DND-41 (cell line): ENCODE data around the gene FNBP1.

Experiments used
- ATAC-seq: fragments of 200-7000 bp; cut with Tn5 transposase; 3 replicates; pipeline ENCODE4 v1.9.1; 2021; ENCODE audit warnings: low read depth; ENCODE audit not compliant: insufficient read depth
- DNase-seq: peaks from one replicate; pipeline ENCODE4 v3.0.0-alpha.2; 2020
- H2AFZ ChIP-seq: 2 replicates; pipeline ENCODE4 v1.6.0; 2012; ENCODE audit warnings: low read depth, low read length
- H3K27ac ChIP-seq: 2 replicates; pipeline ENCODE4 v1.5.1; 2012; ENCODE audit warnings: low read length, inconsistent platforms
- H3K27me3 ChIP-seq: fragments of 200-600 bp; sonication (generic); 2 replicates; pipeline ENCODE4 v1.6.0; 2012; ENCODE audit warnings: low read length, mild to moderate bottlenecking, inconsistent platforms; ENCODE audit not compliant: insufficient read depth, poor library complexity
- H3K36me3 ChIP-seq: 2 replicates; pipeline ENCODE4 v1.5.1; 2012; ENCODE audit warnings: low read length, inconsistent platforms; ENCODE audit not compliant: insufficient read depth
- H3K4me1 ChIP-seq: 2 replicates; pipeline ENCODE4 v1.5.1; 2012; ENCODE audit warnings: mild to moderate bottlenecking, low read length; ENCODE audit not compliant: insufficient read depth
- H3K4me2 ChIP-seq: 2 replicates; pipeline ENCODE4 v1.6.0; 2012; ENCODE audit warnings: mild to moderate bottlenecking, moderate library complexity, low read length, inconsistent platforms; ENCODE audit not compliant: insufficient read depth
- H3K4me3 ChIP-seq, 2 experiments: fragments of 200-600 bp in 1 of 2; shearing (Covaris generic) in 1 of 2; 2 replicates each; pipeline ENCODE4 v1.5.1; 2012 to 2016; ENCODE audit warnings: inconsistent platforms in 2 of 2, low read length in 2 of 2, mild to moderate bottlenecking in 2 of 2, low read depth in 1 of 2, moderate library complexity in 1 of 2
- H3K79me2 ChIP-seq: 2 replicates; pipeline ENCODE4 v1.6.0; 2012; ENCODE audit warnings: low read length, inconsistent platforms; ENCODE audit not compliant: insufficient read depth
- H3K9ac ChIP-seq: 2 replicates; pipeline ENCODE4 v1.6.0; 2012; ENCODE audit warnings: low read depth, mild to moderate bottlenecking, inconsistent platforms, low read length, moderate library complexity
- H3K9me3 ChIP-seq: 2 replicates; pipeline ENCODE4 v1.5.1; 2012; ENCODE audit warnings: low read length, moderate library complexity, mild to moderate bottlenecking, inconsistent platforms; ENCODE audit not compliant: insufficient read depth, severe bottlenecking
- H4K20me1 ChIP-seq: 2 replicates; pipeline ENCODE4 v1.6.0; 2012; ENCODE audit warnings: low read length; ENCODE audit not compliant: insufficient read depth
- EZH2 ChIP-seq: IDR thresholded peaks from 3 replicates; pipeline ENCODE4 v1.6.1; 2012; ENCODE audit warnings: borderline replicate concordance, low read depth, mild to moderate bottlenecking, moderate library complexity, low read length, inconsistent platforms; ENCODE audit not compliant: severe bottlenecking
- TF ChIP-seq, protein P1 (sequence below): IDR thresholded peaks from 2 replicates; pipeline ENCODE4 v1.5.1; 2012; ENCODE audit warnings: borderline replicate concordance, low read length, moderate library complexity, mild to moderate bottlenecking; ENCODE audit not compliant: poor library complexity, severe bottlenecking; ENCODE audit errors: extremely low read depth

FNBP1 gene

DNA sequence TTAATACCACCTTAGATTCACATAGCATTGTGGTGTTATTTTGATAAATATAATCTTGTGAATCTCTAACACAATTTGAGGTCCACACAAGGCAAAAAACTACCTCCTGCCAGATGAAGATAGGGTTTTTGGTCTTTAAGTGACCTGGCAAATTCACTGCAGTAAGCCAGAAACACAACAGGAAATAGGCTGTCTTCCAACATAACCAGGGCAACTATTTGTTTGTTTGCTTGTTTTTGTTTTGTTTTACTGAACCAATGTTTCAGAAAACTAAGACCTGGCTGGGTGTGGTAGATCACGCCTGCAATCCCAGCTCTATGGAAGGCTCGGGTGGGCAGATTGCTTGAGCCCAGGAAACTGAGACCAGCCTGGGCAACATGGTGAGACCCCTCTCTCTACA is 112.2 kb downstream of the FNBP1 start:
- ATAC-seq (no peak), DNase-seq (no peak)
- Histone ChIP-seq H4K20me1 (no peaks in the 10 kb centered on the region), H3K27me3 (no peaks in the 10 kb centered on the region), H3K9ac (no peak overlapping the region), H2AFZ (no peak overlapping the region), H3K79me2 (peaks cover 61% of the 10 kb centered on the region), H3K36me3 (peaks cover 69% of the 10 kb centered on the region), H3K4me1 (peaks cover 23% of the 10 kb centered on the region), H3K4me3 (no peak overlapping the region), H3K27ac (peak overlapping the region; percentile 50), H3K4me2 (no peak overlapping the region), H3K9me3 (no peaks in the 10 kb centered on the region)
- no peak for TF ChIP-seq EZH2
- TF ChIP-seq, protein P1, sequence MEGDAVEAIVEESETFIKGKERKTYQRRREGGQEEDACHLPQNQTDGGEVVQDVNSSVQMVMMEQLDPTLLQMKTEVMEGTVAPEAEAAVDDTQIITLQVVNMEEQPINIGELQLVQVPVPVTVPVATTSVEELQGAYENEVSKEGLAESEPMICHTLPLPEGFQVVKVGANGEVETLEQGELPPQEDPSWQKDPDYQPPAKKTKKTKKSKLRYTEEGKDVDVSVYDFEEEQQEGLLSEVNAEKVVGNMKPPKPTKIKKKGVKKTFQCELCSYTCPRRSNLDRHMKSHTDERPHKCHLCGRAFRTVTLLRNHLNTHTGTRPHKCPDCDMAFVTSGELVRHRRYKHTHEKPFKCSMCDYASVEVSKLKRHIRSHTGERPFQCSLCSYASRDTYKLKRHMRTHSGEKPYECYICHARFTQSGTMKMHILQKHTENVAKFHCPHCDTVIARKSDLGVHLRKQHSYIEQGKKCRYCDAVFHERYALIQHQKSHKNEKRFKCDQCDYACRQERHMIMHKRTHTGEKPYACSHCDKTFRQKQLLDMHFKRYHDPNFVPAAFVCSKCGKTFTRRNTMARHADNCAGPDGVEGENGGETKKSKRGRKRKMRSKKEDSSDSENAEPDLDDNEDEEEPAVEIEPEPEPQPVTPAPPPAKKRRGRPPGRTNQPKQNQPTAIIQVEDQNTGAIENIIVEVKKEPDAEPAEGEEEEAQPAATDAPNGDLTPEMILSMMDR, result no peak

DNA sequence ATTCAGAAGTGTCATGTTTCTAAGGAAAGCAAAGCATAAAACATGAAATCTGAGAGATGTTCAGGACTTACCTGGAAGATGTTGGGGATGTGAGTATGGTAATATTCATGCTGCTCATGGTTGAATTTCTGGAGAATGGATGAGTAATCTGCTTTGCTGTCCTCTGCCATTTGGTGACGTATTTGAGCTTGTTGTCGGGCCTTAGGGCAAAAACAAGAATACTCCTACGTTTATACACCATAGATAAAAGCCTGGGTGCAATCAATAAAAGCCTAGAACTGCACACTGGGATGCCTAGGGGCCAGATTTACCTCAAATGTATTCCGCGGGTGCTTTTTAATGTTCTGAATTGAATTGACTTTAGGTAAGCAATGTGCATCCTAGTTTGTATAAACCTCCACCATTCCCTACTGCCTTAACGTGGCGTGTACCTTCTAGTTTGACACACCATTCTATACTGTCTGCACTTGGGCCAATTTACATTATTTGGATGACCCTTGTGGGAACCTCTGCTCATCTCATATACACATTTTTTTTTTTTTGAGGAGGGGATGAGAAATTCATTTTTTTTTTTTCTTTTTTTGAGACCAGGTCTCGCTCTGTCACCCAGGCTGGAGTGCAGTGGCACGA is 113.4 kb downstream of the FNBP1 start:
- DNase-seq, result no peak
- Histone ChIP-seq H2AFZ (no peak overlapping the region), H3K9me3 (no peaks in the 10 kb centered on the region), H3K4me3 (no peak overlapping the region), H3K4me1 (peaks cover 16% of the 10 kb centered on the region), H4K20me1 (no peaks in the 10 kb centered on the region), H3K4me2 (no peak overlapping the region), H3K27ac (no peak overlapping the region), H3K9ac (no peak overlapping the region), H3K79me2 (peaks cover 58% of the 10 kb centered on the region), H3K36me3 (peaks cover 75% of the 10 kb centered on the region), H3K27me3 (no peaks in the 10 kb centered on the region)
- TF ChIP-seq, protein P1, result no peak
- TF ChIP-seq EZH2, result no peak
- no peak for ATAC-seq

DNA sequence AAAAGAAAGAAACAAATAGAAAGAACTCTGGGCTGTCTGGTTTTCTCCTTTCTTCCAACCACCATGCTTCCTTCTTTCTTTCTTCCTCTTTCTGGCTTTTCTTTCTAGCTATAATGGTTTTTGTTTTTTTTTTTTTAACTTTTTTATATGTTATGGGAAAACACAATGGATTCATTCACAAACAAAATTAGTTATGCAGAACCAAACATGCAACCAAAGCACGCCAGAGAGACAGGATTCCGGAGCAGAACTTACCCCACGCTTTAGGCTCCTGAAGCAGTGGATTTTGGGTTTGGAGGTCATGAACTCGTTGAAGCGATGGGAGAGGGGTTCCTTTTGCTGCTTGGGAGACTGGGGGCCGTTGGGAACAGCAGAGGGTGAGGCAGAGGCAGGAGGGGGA is 119.4 kb downstream of the FNBP1 start:
- ATAC-seq (no peak), DNase-seq (no peak)
- TF ChIP-seq, protein P1, result no peak
- TF ChIP-seq EZH2, result no peak
- Histone ChIP-seq H3K27me3 (no peaks in the 10 kb centered on the region), H4K20me1 (no peaks in the 10 kb centered on the region), H3K9me3 (no peaks in the 10 kb centered on the region), H3K4me3 (no peak overlapping the region), H3K4me2 (no peak overlapping the region), H3K9ac (no peak overlapping the region), H2AFZ (no peak overlapping the region), H3K27ac (no peak overlapping the region), H3K79me2 (peaks cover 62% of the 10 kb centered on the region), H3K36me3 (peaks cover 90% of the 10 kb centered on the region), H3K4me1 (no peaks in the 10 kb centered on the region)
